ENCODE results near the gene ZDHHC11. TPM values are rescaled to one million over a fixed set of nuclear protein-coding genes. Genes with fewer than 3 reads are reported as not detected.

ZDHHC11 gene
- total RNA-seq, 1 donor from 2014 or later, result 18.7 TPM

- DNase-seq, result peak; percentile 9
- peaks cover 97% of the 10 kb centered on the region for H3K36me3 ChIP-seq
- no peak for TF ChIP-seq CTCF (IDR thresholded peaks at IDR 0.05; ENCODE audit: borderline replicate concordance)
- no peaks in the 10 kb centered on the region for H3K4me1 ChIP-seq
- H3K4me3 ChIP-seq, result no peak overlapping the region
- no peaks in the 10 kb centered on the region for H3K9me3 ChIP-seq (replicated peaks)
- H3K27ac ChIP-seq (replicated peaks), result no peak overlapping the region
- H3K27me3 ChIP-seq (ENCODE audit: low read depth), result no peaks in the 10 kb centered on the region
- intact Hi-C loops (cut with micrococcal nuclease), result no loop called here
Measured at GRCh38 chr5:870956-871355, 20.2 kb upstream of the ZDHHC11 start.

- Histone ChIP-seq H3K9me3 (replicated peaks) (no peaks in the 10 kb centered on the region), H3K4me1 (no peaks in the 10 kb centered on the region), H3K27ac (replicated peaks) (no peak overlapping the region), H3K4me3 (no peak overlapping the region), H3K36me3 (peaks cover 97% of the 10 kb centered on the region), H3K27me3 (ENCODE audit: low read depth) (no peaks in the 10 kb centered on the region)
- no peak for DNase-seq
- intact Hi-C loops (cut with micrococcal nuclease), result no loop called here
- TF ChIP-seq CTCF (IDR thresholded peaks at IDR 0.05; ENCODE audit: borderline replicate concordance), result no peak
Measured at GRCh38 chr5:868428-869135, 17.8 kb upstream of the ZDHHC11 start.

GRCh38 chr5:867300-867870 is 16.6 kb upstream of the ZDHHC11 start:
- H3K4me1 ChIP-seq, result no peaks in the 10 kb centered on the region
- intact Hi-C loops (cut with micrococcal nuclease), result no loop called here
- peaks cover 100% of the 10 kb centered on the region for H3K36me3 ChIP-seq
- H3K9me3 ChIP-seq (replicated peaks), result no peaks in the 10 kb centered on the region
- no peaks in the 10 kb centered on the region for H3K27me3 ChIP-seq (ENCODE audit: low read depth)
- no peak overlapping the region for H3K27ac ChIP-seq (replicated peaks)
- TF ChIP-seq CTCF (IDR thresholded peaks at IDR 0.05; ENCODE audit: borderline replicate concordance), result no peak
- no peak for DNase-seq
- H3K4me3 ChIP-seq, result no peak overlapping the region

- H3K4me1 ChIP-seq, result no peaks in the 10 kb centered on the region
- H3K9me3 ChIP-seq (replicated peaks), result no peaks in the 10 kb centered on the region
- intact Hi-C loops (cut with micrococcal nuclease), result no loop called here
- no peaks in the 10 kb centered on the region for H3K27me3 ChIP-seq (ENCODE audit: low read depth)
- H3K27ac ChIP-seq (replicated peaks), result no peak overlapping the region
- no peak for TF ChIP-seq CTCF (IDR thresholded peaks at IDR 0.05; ENCODE audit: borderline replicate concordance)
- H3K36me3 ChIP-seq, result peaks cover 87% of the 10 kb centered on the region
- H3K4me3 ChIP-seq, result no peak overlapping the region
- no peak for DNase-seq
Measured at GRCh38 chr5:865771-866170, 15.0 kb upstream of the ZDHHC11 start.

GRCh38 chr5:865168-865521 is 14.4 kb upstream of the ZDHHC11 start:
- H3K27ac ChIP-seq (replicated peaks), result no peak overlapping the region
- H3K27me3 ChIP-seq (ENCODE audit: low read depth), result no peaks in the 10 kb centered on the region
- no peak for DNase-seq
- H3K36me3 ChIP-seq, result peaks cover 80% of the 10 kb centered on the region
- intact Hi-C loops (cut with micrococcal nuclease), result no loop called here
- H3K9me3 ChIP-seq (replicated peaks), result no peaks in the 10 kb centered on the region
- TF ChIP-seq CTCF (IDR thresholded peaks at IDR 0.05; ENCODE audit: borderline replicate concordance), result no peak
- no peak overlapping the region for H3K4me3 ChIP-seq
- no peaks in the 10 kb centered on the region for H3K4me1 ChIP-seq
